Mucosa of stomach (tissue), 1 donor: ENCODE results near the gene CSNK2B.

Experiments used
- H3K27me3 ChIP-seq: one replicate; pipeline ENCODE4 v1.7.0; 2013; ENCODE audit warnings: mild to moderate bottlenecking, low read length; ENCODE audit not compliant: control insufficient read depth, insufficient read depth
- H3K36me3 ChIP-seq: one replicate; pipeline ENCODE4 v1.7.0; 2013; ENCODE audit warnings: low read length; ENCODE audit not compliant: control insufficient read depth, insufficient read depth
- H3K4me1 ChIP-seq: one replicate; pipeline ENCODE4 v1.7.0; 2013; ENCODE audit warnings: mild to moderate bottlenecking, low read length; ENCODE audit not compliant: control insufficient read depth, insufficient read depth
- H3K4me3 ChIP-seq: one replicate; pipeline ENCODE4 v1.7.0; 2013; ENCODE audit warnings: low read length
- H3K9ac ChIP-seq: one replicate; pipeline ENCODE4 v1.7.0; 2013; ENCODE audit warnings: mild to moderate bottlenecking, low read length, moderate library complexity
- H3K9me3 ChIP-seq: one replicate; pipeline ENCODE4 v1.7.0; 2013; ENCODE audit warnings: mild to moderate bottlenecking, low read length, moderate library complexity; ENCODE audit not compliant: control insufficient read depth
- donor health status: Pancreatic carcinoma.

CSNK2B gene

GRCh38 chr6:31630177-31630934 is 35.5 kb upstream of the CSNK2B start:
- Histone ChIP-seq H3K27me3 (no peaks in the 10 kb centered on the region), H3K9me3 (no peaks in the 10 kb centered on the region), H3K36me3 (peaks cover 29% of the 10 kb centered on the region), H3K9ac (no peak overlapping the region), H3K4me1 (no peaks in the 10 kb centered on the region), H3K4me3 (no peak overlapping the region)

- Histone ChIP-seq H3K4me3 (no peak overlapping the region), H3K27me3 (no peaks in the 10 kb centered on the region), H3K4me1 (no peaks in the 10 kb centered on the region), H3K36me3 (peaks cover 25% of the 10 kb centered on the region), H3K9ac (no peak overlapping the region), H3K9me3 (no peaks in the 10 kb centered on the region)
These were observed 34.7 kb upstream of the CSNK2B start for GRCh38 chr6:31631209-31631608.

GRCh38 chr6:31631681-31632278 is 34.1 kb upstream of the CSNK2B start:
- peaks cover 20% of the 10 kb centered on the region for H3K36me3 ChIP-seq
- no peaks in the 10 kb centered on the region for H3K27me3 ChIP-seq
- H3K9ac ChIP-seq = no peak overlapping the region
- H3K4me3 ChIP-seq = no peak overlapping the region
- no peaks in the 10 kb centered on the region for H3K9me3 ChIP-seq
- H3K4me1 ChIP-seq = no peaks in the 10 kb centered on the region

GRCh38 chr6:31632279-31632946 is 33.5 kb upstream of the CSNK2B start:
- Histone ChIP-seq H3K36me3 (peaks cover 17% of the 10 kb centered on the region), H3K9ac (no peak overlapping the region), H3K4me3 (no peak overlapping the region), H3K9me3 (no peaks in the 10 kb centered on the region), H3K27me3 (no peaks in the 10 kb centered on the region), H3K4me1 (no peaks in the 10 kb centered on the region)

GRCh38 chr6:31633447-31633846 is 32.4 kb upstream of the CSNK2B start:
- H3K4me1 ChIP-seq = no peaks in the 10 kb centered on the region

GRCh38 chr6:31634131-31634530 is 31.7 kb upstream of the CSNK2B start:
- H3K9me3 ChIP-seq = no peaks in the 10 kb centered on the region
- H3K27me3 ChIP-seq = no peaks in the 10 kb centered on the region
- peaks cover 13% of the 10 kb centered on the region for H3K36me3 ChIP-seq
- H3K9ac ChIP-seq = no peak overlapping the region
- H3K4me3 ChIP-seq = no peak overlapping the region
- no peaks in the 10 kb centered on the region for H3K4me1 ChIP-seq

More at GRCh38 chr6:31633447-31633846, 32.4 kb upstream of the CSNK2B start:
- H3K4me3 ChIP-seq = no peak overlapping the region
- no peaks in the 10 kb centered on the region for H3K27me3 ChIP-seq
- H3K9me3 ChIP-seq = no peaks in the 10 kb centered on the region
- H3K9ac ChIP-seq = no peak overlapping the region
- H3K36me3 ChIP-seq = peaks cover 12% of the 10 kb centered on the region

GRCh38 chr6:31634969-31635575 is 30.8 kb upstream of the CSNK2B start:
- H3K36me3 ChIP-seq = peaks cover 22% of the 10 kb centered on the region
- no peaks in the 10 kb centered on the region for H3K4me1 ChIP-seq

GRCh38 chr6:31636698-31637596 is 28.9 kb upstream of the CSNK2B start:
- no peak overlapping the region for H3K9ac ChIP-seq
- H3K9me3 ChIP-seq = no peaks in the 10 kb centered on the region
- peaks cover 20% of the 10 kb centered on the region for H3K36me3 ChIP-seq
- H3K4me3 ChIP-seq = no peak overlapping the region
- no peaks in the 10 kb centered on the region for H3K27me3 ChIP-seq
- H3K4me1 ChIP-seq = no peaks in the 10 kb centered on the region

More at GRCh38 chr6:31634969-31635575, 30.8 kb upstream of the CSNK2B start:
- no peak overlapping the region for H3K9ac ChIP-seq
- no peak overlapping the region for H3K4me3 ChIP-seq
- no peaks in the 10 kb centered on the region for H3K27me3 ChIP-seq
- H3K9me3 ChIP-seq = no peaks in the 10 kb centered on the region

GRCh38 chr6:31639043-31639442 is 26.8 kb upstream of the CSNK2B start:
- Histone ChIP-seq H3K36me3 (peaks cover 22% of the 10 kb centered on the region), H3K4me1 (no peaks in the 10 kb centered on the region), H3K4me3 (no peak overlapping the region), H3K9me3 (no peaks in the 10 kb centered on the region), H3K27me3 (no peaks in the 10 kb centered on the region), H3K9ac (no peak overlapping the region)

GRCh38 chr6:31639449-31639861 is 26.4 kb upstream of the CSNK2B start:
- Histone ChIP-seq H3K4me1 (no peaks in the 10 kb centered on the region), H3K9me3 (no peaks in the 10 kb centered on the region), H3K4me3 (no peak overlapping the region), H3K9ac (no peak overlapping the region), H3K27me3 (no peaks in the 10 kb centered on the region), H3K36me3 (peaks cover 25% of the 10 kb centered on the region)

GRCh38 chr6:31640612-31641011 is 25.3 kb upstream of the CSNK2B start:
- peaks cover 35% of the 10 kb centered on the region for H3K36me3 ChIP-seq
- no peaks in the 10 kb centered on the region for H3K4me1 ChIP-seq
- no peak overlapping the region for H3K9ac ChIP-seq
- H3K4me3 ChIP-seq = no peak overlapping the region
- no peaks in the 10 kb centered on the region for H3K9me3 ChIP-seq
- H3K27me3 ChIP-seq = no peaks in the 10 kb centered on the region
